Measurements from ENCODE around the gene SPOCD1. TPM values are rescaled to one million over a fixed set of nuclear protein-coding genes. Genes with fewer than 3 reads are reported as not detected.

Gene SPOCD1
- total RNA-seq, 2 experiments from 2014 or later = 0.21 to 0.30 TPM

DNA sequence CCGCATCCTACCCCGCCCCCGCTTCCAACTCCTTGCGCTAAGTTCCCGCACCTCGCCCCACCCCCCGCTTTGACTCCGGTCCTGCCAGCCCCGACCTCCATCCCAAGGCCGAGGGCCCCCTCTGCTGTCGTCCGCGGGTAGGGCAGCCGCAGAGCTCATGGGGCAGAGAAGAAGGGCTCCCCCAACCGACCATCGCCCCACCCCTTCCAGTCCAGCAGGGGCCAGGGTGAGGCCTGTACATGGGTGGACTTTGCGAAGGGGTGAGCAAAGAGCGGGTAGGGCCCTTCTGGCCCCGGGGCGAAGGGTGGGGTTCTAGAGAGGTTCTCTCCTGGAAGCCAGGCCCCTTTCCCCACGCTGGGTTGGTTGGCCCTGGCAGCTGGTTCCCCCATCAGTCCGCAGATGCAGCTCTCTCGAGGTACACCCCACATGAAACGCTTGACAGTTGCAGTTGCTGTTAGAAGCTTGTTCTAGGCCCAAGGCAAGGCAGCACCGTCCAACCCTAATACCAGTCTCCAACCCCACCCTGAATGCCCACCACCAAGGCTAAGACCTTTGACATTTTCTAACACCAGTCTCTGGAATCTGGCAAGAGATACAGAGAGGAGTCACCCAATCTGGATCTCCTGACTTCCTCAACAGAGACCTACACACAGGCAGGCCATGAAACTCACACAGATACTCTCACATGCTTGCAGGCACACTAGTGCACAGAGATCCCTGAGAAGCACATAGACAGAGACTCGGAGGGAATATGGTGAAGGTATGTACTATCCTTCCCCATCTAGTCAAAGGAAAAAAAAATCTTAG, 26.4 kb downstream of the SPOCD1 start:
- Mint-ChIP-seq H3K4me3 (peak overlapping the region; percentile 81), H3K27ac (no peak overlapping the region), H3K27me3 (ENCODE audit: low read depth) (no peaks in the 10 kb centered on the region), H3K4me1 (ENCODE audit: low read depth) (peaks cover 6% of the 10 kb centered on the region), H3K36me3 (ENCODE audit: low read depth) (no peaks in the 10 kb centered on the region), H3K9me3 (no peaks in the 10 kb centered on the region)
- DNase-seq = peak; percentile 98
- CTCF ChIA-PET = interaction anchor here (0.5 to 3.8 kb wide), 44 partner anchors 8 to 813 kb away, joined by 3 to 69 read pairs (median 4); partner anchors contain the start of gene ADGRB2
- intact Hi-C loops (cut with micrococcal nuclease) = loop anchor here (1.0 to 5.0 kb wide), 6 partner anchors 27 to 557 kb away; partner anchors contain the start of gene COL16A1

DNA sequence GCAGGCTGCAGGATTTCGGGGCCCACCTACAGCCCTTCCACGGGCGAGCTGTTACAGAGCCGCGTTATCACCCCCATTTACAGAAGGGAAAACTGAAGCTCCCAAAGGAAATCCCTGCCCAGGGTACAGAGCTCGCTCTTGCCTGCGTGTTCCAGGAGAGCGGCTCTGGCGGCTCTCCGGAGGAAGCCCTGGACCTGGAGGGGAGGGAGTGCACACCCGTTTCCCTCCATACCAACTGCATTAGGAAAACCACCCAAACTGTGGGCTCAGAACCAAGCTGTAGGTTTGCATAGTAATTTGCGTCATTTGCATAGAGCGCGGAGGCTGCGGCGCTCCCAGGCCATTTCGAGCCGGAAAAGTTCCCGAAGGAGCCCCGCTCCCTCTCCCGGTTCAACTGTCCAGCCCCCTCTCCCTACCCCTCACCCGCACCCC, 27.0 kb downstream of the SPOCD1 start:
- CTCF ChIA-PET = interaction anchor here (0.5 to 3.8 kb wide), 40 partner anchors 9 to 814 kb away, joined by 3 to 69 read pairs (median 4); partner anchors contain the start of gene ADGRB2
- H3K27me3 Mint-ChIP-seq (ENCODE audit: low read depth) = no peaks in the 10 kb centered on the region
- peaks cover 6% of the 10 kb centered on the region for H3K4me1 Mint-ChIP-seq (ENCODE audit: low read depth)
- no peaks in the 10 kb centered on the region for H3K36me3 Mint-ChIP-seq (ENCODE audit: low read depth)
- peak overlapping the region; percentile 81 for H3K4me3 Mint-ChIP-seq
- no peaks in the 10 kb centered on the region for H3K9me3 Mint-ChIP-seq
- H3K27ac Mint-ChIP-seq = no peak overlapping the region
- no peak for DNase-seq
- intact Hi-C loops (cut with micrococcal nuclease) = loop anchor here (1.0 to 5.0 kb wide), 8 partner anchors 27 to 557 kb away; partner anchors contain the start of genes COL16A1 and PEF1

DNA sequence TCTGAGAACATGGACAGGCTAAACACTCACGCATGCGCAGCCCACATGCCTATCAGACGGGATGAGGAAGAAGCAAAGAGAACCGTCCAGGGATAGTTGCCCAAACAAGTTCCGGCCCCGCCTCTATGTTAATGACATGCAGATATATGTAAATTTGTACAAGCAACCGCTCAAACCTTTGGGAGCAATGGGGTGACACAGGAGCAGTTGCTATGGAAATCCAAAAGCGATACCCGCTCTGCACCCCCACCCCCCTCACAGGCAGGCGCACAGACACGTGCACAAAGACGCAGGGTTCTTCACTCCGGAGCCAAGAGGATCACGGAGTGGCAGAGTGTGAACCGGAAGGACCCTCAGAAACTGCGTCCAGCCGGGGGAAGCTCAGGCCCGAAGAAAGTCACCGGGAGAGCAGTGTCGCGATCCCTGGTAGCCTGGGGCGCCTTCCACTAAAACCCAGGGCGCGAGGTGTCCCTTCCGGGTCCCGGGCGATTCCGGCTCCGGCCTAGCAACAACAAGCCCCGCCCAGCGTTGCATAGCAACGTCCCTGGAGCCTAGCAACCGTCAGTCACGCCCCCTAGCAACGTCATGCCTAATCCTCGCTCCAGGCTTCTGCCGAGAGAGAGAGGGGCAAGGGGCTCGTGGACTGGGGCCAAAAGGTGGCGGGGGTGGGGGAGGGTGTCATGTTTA, 27.5 kb downstream of the SPOCD1 start:
- no peaks in the 10 kb centered on the region for H3K36me3 Mint-ChIP-seq (ENCODE audit: low read depth)
- peak; percentile 94 for DNase-seq
- no peaks in the 10 kb centered on the region for H3K27me3 Mint-ChIP-seq (ENCODE audit: low read depth)
- H3K4me1 Mint-ChIP-seq (ENCODE audit: low read depth) = peaks cover 6% of the 10 kb centered on the region
- H3K4me3 Mint-ChIP-seq = peak overlapping the region; percentile 81
- CTCF ChIA-PET = interaction anchor here (0.7 to 3.8 kb wide), 28 partner anchors 11 to 814 kb away, joined by 3 to 69 read pairs (median 5); partner anchors contain the start of gene ADGRB2
- no peaks in the 10 kb centered on the region for H3K9me3 Mint-ChIP-seq
- H3K27ac Mint-ChIP-seq = peak overlapping the region; percentile 57
- intact Hi-C loops (cut with micrococcal nuclease) = loop anchor here (1.0 to 5.0 kb wide), 5 partner anchors 74 to 556 kb away; partner anchors contain the start of genes COL16A1 and PEF1

DNA sequence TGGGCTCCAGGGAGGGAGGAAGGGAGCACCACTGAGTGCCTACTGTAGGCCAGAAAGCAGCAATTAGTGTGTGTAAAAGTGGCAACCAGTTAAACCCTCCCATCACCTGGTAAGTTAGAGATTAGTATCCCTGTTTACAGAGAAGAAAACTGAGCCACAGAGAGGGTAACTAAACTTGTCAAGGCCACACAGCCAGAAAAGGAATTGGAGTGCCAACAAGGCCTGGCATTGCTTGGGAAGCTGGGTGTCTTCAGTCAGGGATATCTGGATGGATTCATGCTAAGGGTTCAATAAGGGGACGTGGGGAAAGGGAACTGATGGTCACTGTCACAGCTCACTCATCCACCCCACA, 28.1 kb downstream of the SPOCD1 start:
- CTCF ChIA-PET = interaction anchor here (1.2 to 2.8 kb wide), 5 partner anchors 21 to 147 kb away, joined by 3 to 31 read pairs (median 5); no protein-coding TSS in a partner anchor
- Mint-ChIP-seq H3K4me3 (peak overlapping the region; percentile 81), H3K4me1 (ENCODE audit: low read depth) (peaks cover 6% of the 10 kb centered on the region), H3K36me3 (ENCODE audit: low read depth) (no peaks in the 10 kb centered on the region), H3K9me3 (no peaks in the 10 kb centered on the region), H3K27ac (peak overlapping the region; percentile 57), H3K27me3 (ENCODE audit: low read depth) (no peaks in the 10 kb centered on the region)
- DNase-seq = no peak
- intact Hi-C loops (cut with micrococcal nuclease) = loop anchor here (1.0 to 5.0 kb wide), 5 partner anchors 73 to 555 kb away; partner anchors contain the start of genes COL16A1 and PEF1

DNA sequence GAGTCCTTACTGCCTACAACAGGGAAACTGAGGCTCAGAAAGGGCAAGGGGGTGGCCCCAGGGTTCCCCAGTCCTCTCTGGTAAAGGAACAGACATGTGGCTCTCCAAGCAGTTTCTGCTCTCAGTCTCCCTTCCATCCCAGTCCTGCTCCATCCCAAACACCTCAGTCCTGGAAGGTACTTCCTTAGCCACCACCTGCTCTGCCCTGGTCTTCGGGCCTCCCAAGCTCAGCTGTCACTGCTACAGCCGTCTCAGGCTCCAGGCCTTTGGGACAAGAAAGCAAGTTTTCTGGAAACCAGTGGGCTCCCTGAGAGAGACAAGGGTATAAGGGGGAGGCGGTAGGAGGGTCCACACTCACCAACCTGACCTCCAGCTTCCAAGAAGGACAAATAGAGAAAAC, 28.6 kb downstream of the SPOCD1 start:
- Mint-ChIP-seq H3K4me1 (ENCODE audit: low read depth) (peaks cover 6% of the 10 kb centered on the region), H3K36me3 (ENCODE audit: low read depth) (no peaks in the 10 kb centered on the region), H3K4me3 (peak overlapping the region; percentile 81), H3K27ac (no peak overlapping the region), H3K27me3 (ENCODE audit: low read depth) (no peaks in the 10 kb centered on the region), H3K9me3 (no peaks in the 10 kb centered on the region)
- intact Hi-C loops (cut with micrococcal nuclease) = loop anchor here (5.0 kb wide), 1 partner anchor 555 kb away; no protein-coding TSS in a partner anchor
- DNase-seq = no peak
- CTCF ChIA-PET = interaction anchor here (2.6 kb wide), 1 partner anchor 21 kb away, joined by 16 read pairs; no protein-coding TSS in a partner anchor

DNA sequence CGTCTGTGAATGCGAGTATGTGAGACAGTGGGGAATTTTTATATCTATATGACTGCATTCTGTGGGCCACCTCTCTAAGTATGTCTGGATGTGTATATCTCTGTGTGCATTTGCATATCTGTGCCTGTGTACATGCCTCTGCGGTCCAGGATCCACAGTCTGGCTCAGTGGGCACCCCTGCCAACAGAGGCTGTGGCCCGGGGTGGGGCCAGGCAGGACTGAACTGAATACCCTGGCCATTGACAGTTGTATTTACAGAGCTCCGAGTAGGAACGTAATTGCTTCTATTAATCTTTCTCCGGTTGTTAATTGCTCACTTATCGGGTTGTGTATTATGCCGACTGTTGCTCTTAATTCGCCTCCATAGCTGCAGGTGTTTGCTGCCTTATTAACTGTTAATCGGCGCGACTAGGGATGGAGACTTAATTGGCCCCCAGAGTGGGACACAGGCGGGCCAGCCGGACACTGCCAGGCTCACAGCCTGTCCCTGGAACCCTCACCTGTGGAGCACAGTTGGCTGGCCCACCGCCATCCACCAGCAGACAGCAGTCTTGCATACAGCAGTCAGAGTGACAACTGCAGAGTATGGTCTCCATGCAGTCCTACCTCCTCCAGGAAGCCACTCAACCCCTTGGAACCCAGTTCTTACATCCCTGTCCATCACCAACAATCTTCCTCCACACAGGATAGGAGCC, 29.3 kb downstream of the SPOCD1 start:
- peaks cover 6% of the 10 kb centered on the region for H3K4me1 Mint-ChIP-seq (ENCODE audit: low read depth)
- no peak overlapping the region for H3K27ac Mint-ChIP-seq
- intact Hi-C loops (cut with micrococcal nuclease) = loop anchor here (5.0 kb wide), 1 partner anchor 554 kb away; no protein-coding TSS in a partner anchor
- CTCF ChIA-PET = no interaction called here
- no peaks in the 10 kb centered on the region for H3K9me3 Mint-ChIP-seq
- no peak for DNase-seq
- H3K27me3 Mint-ChIP-seq (ENCODE audit: low read depth) = no peaks in the 10 kb centered on the region
- H3K36me3 Mint-ChIP-seq (ENCODE audit: low read depth) = no peaks in the 10 kb centered on the region
- H3K4me3 Mint-ChIP-seq = no peak overlapping the region

DNA sequence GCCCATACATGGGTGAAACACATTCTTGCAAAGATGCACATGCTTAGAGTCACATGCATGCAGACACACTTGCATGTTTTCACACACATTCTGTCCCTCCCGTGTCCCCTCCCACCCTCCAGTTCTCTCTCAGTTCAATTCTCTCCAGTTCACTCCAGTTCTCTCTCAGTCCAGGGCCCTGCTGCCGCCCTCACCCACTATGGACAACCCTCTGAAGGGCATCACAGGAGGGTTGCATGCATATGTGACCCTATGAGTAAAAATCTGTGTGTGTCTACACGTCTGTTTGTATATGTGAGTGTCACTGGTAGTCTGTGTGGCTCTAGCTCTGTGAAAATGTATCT, 29.9 kb downstream of the SPOCD1 start:
- no peak overlapping the region for H3K27ac Mint-ChIP-seq
- intact Hi-C loops (cut with micrococcal nuclease) = loop anchor here (5.0 kb wide), 1 partner anchor 554 kb away; no protein-coding TSS in a partner anchor
- CTCF ChIA-PET = no interaction called here

DNA sequence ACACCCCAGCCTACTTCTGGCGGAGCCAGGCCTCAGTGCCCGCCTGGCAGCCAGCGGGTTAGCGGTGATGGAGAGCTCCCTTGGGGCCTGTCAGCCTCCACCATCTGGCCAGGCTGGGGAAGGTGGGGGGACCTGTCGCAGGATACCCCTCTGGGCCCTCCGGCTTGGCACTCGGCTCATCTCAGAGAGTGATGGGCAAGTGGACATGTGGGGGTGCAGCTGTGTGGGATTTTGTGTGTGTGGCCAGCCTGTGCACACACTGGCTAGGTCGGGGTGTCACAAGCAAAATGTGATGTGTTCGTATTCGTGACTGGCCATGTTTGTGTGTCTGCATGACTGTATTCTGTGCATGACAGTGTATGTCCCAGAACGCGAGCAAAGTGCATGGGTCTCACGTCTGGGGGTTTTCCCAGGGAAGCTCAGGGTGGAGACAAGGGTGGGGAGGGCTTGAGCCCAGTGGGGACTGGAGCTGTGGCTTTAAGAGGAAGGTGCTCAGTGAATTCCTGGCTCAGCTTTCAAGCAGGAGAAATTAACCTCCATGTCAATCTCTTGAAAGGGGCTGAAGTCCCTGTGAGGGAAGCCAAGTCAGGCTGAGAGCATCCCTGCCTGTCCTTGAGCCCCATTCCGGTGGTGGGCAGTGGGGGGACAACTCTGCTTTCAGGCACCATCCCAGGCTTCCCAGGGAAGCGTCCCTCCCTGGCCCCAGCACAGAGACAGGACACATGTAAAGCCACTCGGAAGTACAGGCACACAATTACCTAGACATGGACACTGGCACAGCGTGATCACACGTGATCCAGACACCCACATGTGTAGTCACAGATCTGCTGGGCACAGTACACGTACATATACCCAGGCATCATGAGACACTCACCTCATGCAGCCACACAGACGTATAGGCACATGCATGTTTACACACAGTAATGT, 30.5 kb downstream of the SPOCD1 start:
- Mint-ChIP-seq H3K27me3 (ENCODE audit: low read depth) (no peaks in the 10 kb centered on the region), H3K36me3 (ENCODE audit: low read depth) (no peaks in the 10 kb centered on the region), H3K4me3 (no peak overlapping the region), H3K27ac (no peak overlapping the region), H3K4me1 (ENCODE audit: low read depth) (peaks cover 6% of the 10 kb centered on the region), H3K9me3 (no peaks in the 10 kb centered on the region)
- intact Hi-C loops (cut with micrococcal nuclease) = loop anchor here (5.0 kb wide), 1 partner anchor 553 kb away; no protein-coding TSS in a partner anchor
- DNase-seq = no peak
- CTCF ChIA-PET = interaction anchor here (1.0 kb wide), 1 partner anchor 178 kb away, joined by 3 read pairs; no protein-coding TSS in a partner anchor

More for the DNA sequence above, 29.9 kb downstream of the SPOCD1 start:
- H3K4me1 Mint-ChIP-seq (ENCODE audit: low read depth) = peaks cover 6% of the 10 kb centered on the region
- no peak overlapping the region for H3K4me3 Mint-ChIP-seq
- no peaks in the 10 kb centered on the region for H3K27me3 Mint-ChIP-seq (ENCODE audit: low read depth)
- DNase-seq = no peak
- no peaks in the 10 kb centered on the region for H3K9me3 Mint-ChIP-seq
- no peaks in the 10 kb centered on the region for H3K36me3 Mint-ChIP-seq (ENCODE audit: low read depth)

DNA sequence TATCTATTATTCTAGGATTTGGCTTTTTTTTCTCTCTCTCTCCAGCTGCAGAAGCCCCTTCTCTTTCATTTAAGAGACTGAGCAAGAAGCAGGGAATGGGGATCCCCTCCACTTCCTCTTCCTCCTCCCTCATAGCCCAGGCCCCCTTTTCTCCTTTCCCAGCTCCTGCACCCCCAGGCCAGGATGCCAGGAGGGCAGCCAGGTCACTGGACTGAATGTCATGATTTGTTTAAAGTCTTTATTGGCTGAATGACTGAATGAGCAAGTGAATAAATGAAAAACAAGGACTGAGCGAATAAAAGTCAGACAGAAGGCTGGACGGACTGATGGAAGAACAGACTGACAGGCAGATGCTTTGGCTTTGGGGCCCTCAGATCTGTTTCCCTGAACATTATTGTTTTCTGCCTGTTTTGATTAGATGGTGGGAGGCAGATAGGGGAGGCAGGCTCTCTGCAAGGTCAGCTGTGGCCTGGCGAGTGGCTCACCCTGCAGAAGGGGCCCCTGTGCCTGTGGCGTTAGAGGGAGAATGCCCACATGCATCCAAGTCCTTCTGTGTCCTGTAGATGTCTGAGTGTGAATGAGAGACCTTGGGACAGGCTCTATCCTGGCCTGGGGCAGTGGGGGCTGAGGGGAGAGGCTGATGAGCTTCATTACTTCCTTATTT, 31.3 kb downstream of the SPOCD1 start:
- CTCF ChIA-PET = interaction anchor here (1.0 kb wide), 1 partner anchor 179 kb away, joined by 3 read pairs; no protein-coding TSS in a partner anchor
- Mint-ChIP-seq H3K9me3 (no peaks in the 10 kb centered on the region), H3K4me3 (no peak overlapping the region), H3K4me1 (ENCODE audit: low read depth) (peaks cover 6% of the 10 kb centered on the region), H3K27ac (no peak overlapping the region), H3K27me3 (ENCODE audit: low read depth) (peaks cover 2% of the 10 kb centered on the region), H3K36me3 (ENCODE audit: low read depth) (no peaks in the 10 kb centered on the region)
- intact Hi-C loops (cut with micrococcal nuclease) = loop anchor here (5.0 kb wide), 1 partner anchor 552 kb away; no protein-coding TSS in a partner anchor
- no peak for DNase-seq

DNA sequence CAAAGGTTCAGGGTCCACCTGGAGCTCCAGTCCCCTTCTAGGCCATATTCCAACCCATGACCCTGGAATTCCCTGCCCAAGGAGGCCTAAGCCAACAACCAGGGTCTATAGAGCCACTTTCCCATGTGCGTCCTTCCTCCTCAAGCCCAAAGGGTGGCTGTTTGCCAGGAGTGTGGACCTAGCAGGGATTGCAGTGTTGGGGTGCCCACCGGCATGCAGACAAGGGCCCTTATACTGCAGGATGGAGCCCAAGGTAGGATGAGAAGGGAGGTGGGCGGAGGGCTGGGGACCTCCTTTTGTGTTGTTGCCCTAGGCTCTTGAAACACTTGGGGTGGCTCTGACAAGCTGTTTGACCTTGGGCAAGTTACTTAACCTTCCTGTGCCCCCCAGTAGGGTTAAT, 32.0 kb downstream of the SPOCD1 start:
- Mint-ChIP-seq H3K9me3 (no peaks in the 10 kb centered on the region), H3K27ac (no peak overlapping the region), H3K4me3 (no peak overlapping the region), H3K27me3 (ENCODE audit: low read depth) (peaks cover 2% of the 10 kb centered on the region), H3K36me3 (ENCODE audit: low read depth) (no peaks in the 10 kb centered on the region), H3K4me1 (ENCODE audit: low read depth) (peaks cover 6% of the 10 kb centered on the region)
- intact Hi-C loops (cut with micrococcal nuclease) = no loop called here
- DNase-seq = no peak
- CTCF ChIA-PET = no interaction called here
